A549 (cell line): ENCODE measurements around the gene GIMAP8.

Experiments used
- CTCF ChIP-seq: fragments of >200 bp; sonication (Bioruptor Twin); formaldehyde crosslinking; IDR thresholded peaks from 3 replicates; pipeline ENCODE4 v1.5.1; 2016
- POLR2A ChIP-seq: IDR thresholded peaks from 2 replicates; pipeline ENCODE4 v1.6.1; 2012; ENCODE audit warnings: mild to moderate bottlenecking, low read length

- TF ChIP-seq POLR2A: no peak
- TF ChIP-seq CTCF: no peak
Measured at GRCh38 chr7:150443793-150444540, 6.5 kb upstream of the GIMAP8 start.
